Measurements from ENCODE around the gene FRAS1. TPM values are rescaled to one million over a fixed set of nuclear protein-coding genes. Genes with fewer than 3 reads are reported as not detected.
"Not testable (repeated sequence)": the region's sequence is repeated elsewhere in the genome, so short reads cannot be mapped to it uniquely, and the experiment has no call there.

Gene FRAS1
- total and polyA plus RNA-seq, 5 experiments from 2014 or later = 0.02 to 0.06 TPM; not detected in 3

- ATAC-seq (no peak), DNase-seq (no peak)
- Mint-ChIP-seq H3K4me3 (no peak overlapping the region), H3K9me3 (no peaks in the 10 kb centered on the region), H3K4me1 (peaks cover 0 to 6% (median 0%) of the 10 kb centered on the region in 4 donors), H3K36me3 (no peaks in the 10 kb centered on the region), H3K27me3 (peaks cover 4 to 9% (median 6%) of the 10 kb centered on the region in 5 donors), H3K27ac (no peak overlapping the region)
- POLR2A ChIA-PET = no interaction called here
Measured at GRCh38 chr4:78166622-78167021, 109.5 kb downstream of the FRAS1 start.

GRCh38 chr4:78167510-78167909 lies 110.4 kb downstream of the FRAS1 start:
- Mint-ChIP-seq H3K4me3 (no peak overlapping the region), H3K9me3 (no peaks in the 10 kb centered on the region), H3K4me1 (peaks cover 0 to 6% (median 0%) of the 10 kb centered on the region in 4 donors), H3K36me3 (no peaks in the 10 kb centered on the region), H3K27ac (no peak overlapping the region), H3K27me3 (peaks cover 8 to 14% (median 11%) of the 10 kb centered on the region in 5 donors)
- ATAC-seq (no peak), DNase-seq (no peak)
- POLR2A ChIA-PET = no interaction called here

- H3K4me3 Mint-ChIP-seq = no peak overlapping the region
- peaks cover 8 to 14% (median 12%) of the 10 kb centered on the region in 5 donors for H3K27me3 Mint-ChIP-seq
- ATAC-seq (no peak), DNase-seq (no peak)
- POLR2A ChIA-PET = no interaction called here
- H3K27ac Mint-ChIP-seq = no peak overlapping the region
- H3K36me3 Mint-ChIP-seq = no peaks in the 10 kb centered on the region
- peaks cover 0 to 6% (median 0%) of the 10 kb centered on the region in 4 donors for H3K4me1 Mint-ChIP-seq
- no peaks in the 10 kb centered on the region for H3K9me3 Mint-ChIP-seq
Measured at GRCh38 chr4:78168029-78168428, 110.9 kb downstream of the FRAS1 start.

- H3K27ac Mint-ChIP-seq = no peak overlapping the region
- DNase-seq = no peak
- no peaks in the 10 kb centered on the region for H3K9me3 Mint-ChIP-seq
- no peaks in the 10 kb centered on the region for H3K36me3 Mint-ChIP-seq
- no peak overlapping the region for H3K4me3 Mint-ChIP-seq
- H3K27me3 Mint-ChIP-seq = peaks cover 8 to 20% (median 12%) of the 10 kb centered on the region in 5 donors
- POLR2A ChIA-PET = no interaction called here
- no peak for ATAC-seq
- peaks cover 0 to 6% (median 0%) of the 10 kb centered on the region in 4 donors for H3K4me1 Mint-ChIP-seq
Measured at GRCh38 chr4:78169728-78170127, 112.6 kb downstream of the FRAS1 start.

GRCh38 chr4:78171482-78171881 lies 114.4 kb downstream of the FRAS1 start:
- Mint-ChIP-seq H3K36me3 (no peaks in the 10 kb centered on the region), H3K27me3 (peaks cover 8 to 23% (median 16%) of the 10 kb centered on the region in 5 donors), H3K27ac (no peak overlapping the region), H3K9me3 (peaks cover 0 to 2% (median 0%) of the 10 kb centered on the region in 9 donors), H3K4me1 (peaks cover 0 to 6% (median 0%) of the 10 kb centered on the region in 4 donors), H3K4me3 (no peak overlapping the region)
- DNase-seq = no peak
- ATAC-seq = no peak
- POLR2A ChIA-PET = no interaction called here

GRCh38 chr4:78174891-78175290 lies 117.8 kb downstream of the FRAS1 start:
- Mint-ChIP-seq H3K4me1 (no peaks in the 10 kb centered on the region), H3K27me3 (peaks cover 8 to 23% (median 17%) of the 10 kb centered on the region in 5 donors), H3K9me3 (peaks cover 0 to 2% (median 0%) of the 10 kb centered on the region in 9 donors)

GRCh38 chr4:78179196-78179595 lies 122.1 kb downstream of the FRAS1 start:
- H3K27ac Mint-ChIP-seq = no peak overlapping the region
- POLR2A ChIA-PET = no interaction called here
- H3K9me3 Mint-ChIP-seq = peaks cover 0 to 2% (median 0%) of the 10 kb centered on the region in 9 donors
- DNase-seq (no peak), ATAC-seq (no peak)
- no peak overlapping the region for H3K4me3 Mint-ChIP-seq
- H3K27me3 Mint-ChIP-seq = peaks cover 2 to 23% (median 10%) of the 10 kb centered on the region in 5 donors
- H3K4me1 Mint-ChIP-seq = no peaks in the 10 kb centered on the region
- no peaks in the 10 kb centered on the region for H3K36me3 Mint-ChIP-seq

More at GRCh38 chr4:78174891-78175290, 117.8 kb downstream of the FRAS1 start:
- POLR2A ChIA-PET = no interaction called here
- ATAC-seq = no peak
- no peak overlapping the region for H3K4me3 Mint-ChIP-seq
- no peaks in the 10 kb centered on the region for H3K36me3 Mint-ChIP-seq
- no peak overlapping the region for H3K27ac Mint-ChIP-seq
- no peak for DNase-seq

GRCh38 chr4:78181681-78182234 lies 124.6 kb downstream of the FRAS1 start:
- ATAC-seq, H3K4me3 Mint-ChIP-seq, DNase-seq, POLR2A ChIA-PET, H3K27ac Mint-ChIP-seq, H3K9me3 Mint-ChIP-seq, H3K4me1 Mint-ChIP-seq, H3K36me3 Mint-ChIP-seq: not testable (repeated sequence)
- peaks cover 2 to 19% (median 7%) of the 10 kb centered on the region in 5 donors for H3K27me3 Mint-ChIP-seq

GRCh38 chr4:78184584-78184983 lies 127.5 kb downstream of the FRAS1 start:
- POLR2A ChIA-PET = no interaction called here
- Mint-ChIP-seq H3K27ac (no peak overlapping the region), H3K4me1 (no peaks in the 10 kb centered on the region), H3K4me3 (no peak overlapping the region), H3K9me3 (peaks cover 0 to 2% (median 0%) of the 10 kb centered on the region in 9 donors), H3K36me3 (no peaks in the 10 kb centered on the region), H3K27me3 (peaks cover 0 to 19% (median 5%) of the 10 kb centered on the region in 5 donors)
- no peak for ATAC-seq
- no peak for DNase-seq

GRCh38 chr4:78185117-78185516 lies 128.0 kb downstream of the FRAS1 start:
- peaks cover 0 to 2% (median 0%) of the 10 kb centered on the region in 9 donors for H3K9me3 Mint-ChIP-seq
- peaks cover 0 to 19% (median 5%) of the 10 kb centered on the region in 5 donors for H3K27me3 Mint-ChIP-seq
- ATAC-seq (no peak), DNase-seq (no peak)
- no peak overlapping the region for H3K4me3 Mint-ChIP-seq
- H3K36me3 Mint-ChIP-seq = no peaks in the 10 kb centered on the region
- POLR2A ChIA-PET = no interaction called here
- H3K27ac Mint-ChIP-seq = no peak overlapping the region
- H3K4me1 Mint-ChIP-seq = no peaks in the 10 kb centered on the region

GRCh38 chr4:78186597-78187543 lies 129.7 kb downstream of the FRAS1 start:
- no peak for DNase-seq
- POLR2A ChIA-PET = no interaction called here
- Mint-ChIP-seq H3K4me3 (no peak overlapping the region), H3K27ac (no peak overlapping the region), H3K27me3 (peaks cover 0 to 10% (median 4%) of the 10 kb centered on the region in 5 donors), H3K9me3 (no peaks in the 10 kb centered on the region), H3K4me1 (no peaks in the 10 kb centered on the region), H3K36me3 (no peaks in the 10 kb centered on the region)
- ATAC-seq = no peak

GRCh38 chr4:78190068-78190467 lies 132.9 kb downstream of the FRAS1 start:
- H3K27ac Mint-ChIP-seq = no peak overlapping the region
- DNase-seq = no peak
- peaks cover 0 to 17% (median 7%) of the 10 kb centered on the region in 9 donors for H3K9me3 Mint-ChIP-seq
- peaks cover 0 to 8% (median 5%) of the 10 kb centered on the region in 5 donors for H3K27me3 Mint-ChIP-seq
- no peak for ATAC-seq
- H3K4me1 Mint-ChIP-seq = no peaks in the 10 kb centered on the region
- POLR2A ChIA-PET = no interaction called here
- no peak overlapping the region for H3K4me3 Mint-ChIP-seq
- H3K36me3 Mint-ChIP-seq = no peaks in the 10 kb centered on the region

- Mint-ChIP-seq H3K4me3 (no peak overlapping the region), H3K27me3 (peaks cover 0 to 8% (median 5%) of the 10 kb centered on the region in 5 donors), H3K36me3 (no peaks in the 10 kb centered on the region), H3K9me3 (peaks cover 0 to 17% (median 7%) of the 10 kb centered on the region in 9 donors), H3K4me1 (no peaks in the 10 kb centered on the region), H3K27ac (no peak overlapping the region)
- DNase-seq (no peak), ATAC-seq (no peak)
- POLR2A ChIA-PET = no interaction called here
Measured at GRCh38 chr4:78190595-78190994, 133.5 kb downstream of the FRAS1 start.

Measured in naive thymus-derived CD8-positive, alpha-beta T cell (primary cell).